Hematopoietic multipotent progenitor cell treated with erythropoietin and hydrocortisone succinate and interleukin-3 and kit ligand, for 6 days (in vitro differentiated cells): ENCODE data around the gene LAMB3.
A peak's percentile ranks its signal among the peaks of the same experiment; 100 is the strongest.

Source experiments
- DNase-seq: peaks from one replicate; pipeline ENCODE4 v3.0.0-alpha.2; 2015

The LAMB3 gene

DNA sequence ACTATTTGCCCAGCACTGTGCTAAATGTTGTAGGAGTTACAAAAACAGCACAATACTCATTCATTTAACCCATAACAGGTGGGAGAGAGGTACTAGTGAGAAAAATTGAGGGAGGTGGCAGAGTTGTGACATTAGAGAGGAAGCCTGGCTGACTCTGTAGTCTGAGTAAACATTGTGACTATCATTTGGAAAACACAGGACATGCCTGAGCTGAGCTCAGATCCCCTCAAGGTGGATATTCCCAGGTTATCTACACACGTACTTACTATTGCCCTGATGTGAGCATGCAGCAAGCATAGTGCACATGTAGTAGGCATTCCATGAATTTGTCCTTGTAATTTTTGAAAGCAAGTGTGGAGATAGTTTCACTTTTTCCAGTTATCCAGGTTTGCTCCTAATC, 57.8 kb downstream of the LAMB3 start:
- no peak for DNase-seq

DNA sequence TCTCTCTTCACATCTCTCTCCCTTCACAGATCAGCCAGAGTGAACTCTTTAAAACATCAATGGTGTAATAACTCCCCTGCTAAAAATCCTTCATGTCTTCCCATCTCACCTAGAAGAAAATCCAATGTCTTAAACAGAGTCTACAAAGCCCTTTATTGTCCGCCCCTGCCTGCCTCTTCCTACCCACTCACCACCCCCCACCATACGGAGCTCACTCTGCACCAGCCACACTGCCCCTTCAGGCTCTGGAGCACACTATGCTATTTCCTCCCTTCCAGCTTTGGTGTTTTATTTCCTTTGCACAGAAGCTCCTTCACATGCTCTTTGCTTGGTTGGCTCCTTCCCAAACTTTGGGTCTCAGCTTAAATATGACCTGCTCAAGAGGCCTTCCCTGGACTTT, 58.5 kb downstream of the LAMB3 start:
- peak; percentile 7 for DNase-seq

DNA sequence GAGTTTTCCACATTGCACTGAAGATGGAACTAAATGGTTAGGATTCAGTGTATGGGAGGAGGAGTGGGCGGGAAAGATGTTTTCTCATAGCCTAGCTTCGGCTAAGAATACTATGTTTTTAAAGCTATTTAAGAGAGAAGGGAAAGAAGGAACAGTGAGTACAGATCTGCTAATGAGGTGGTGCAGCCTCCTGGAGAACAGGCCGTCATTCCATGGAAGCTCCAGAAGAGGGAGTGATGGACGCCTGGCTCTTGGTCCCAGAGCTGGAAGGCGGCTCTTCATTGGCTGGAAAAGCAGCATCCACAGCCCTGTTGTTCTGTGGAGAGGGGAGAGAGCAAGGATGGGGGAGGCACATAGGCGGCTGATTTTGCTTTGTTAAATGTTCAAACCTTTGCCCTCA, 61.8 kb downstream of the LAMB3 start:
- DNase-seq = peak; percentile 26

DNA sequence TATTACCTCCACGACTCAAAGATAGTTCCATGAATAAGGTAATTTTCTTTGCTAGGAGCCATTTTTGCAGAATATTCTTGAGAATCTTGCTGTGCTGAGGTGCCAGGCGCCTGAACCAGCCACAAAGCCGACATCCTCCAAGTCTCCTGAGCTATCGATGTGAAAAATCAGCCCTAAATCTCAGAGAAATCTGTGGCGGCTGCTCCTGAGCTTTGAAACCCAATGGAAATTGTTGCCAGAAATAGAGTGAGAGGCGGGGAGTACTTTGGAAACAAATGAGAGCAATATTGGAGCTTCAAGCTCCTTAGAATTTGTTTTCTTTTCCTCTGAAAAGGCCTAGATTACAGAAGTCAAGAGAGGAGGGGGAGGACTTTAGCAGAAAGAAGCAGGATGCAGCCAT, 62.4 kb downstream of the LAMB3 start:
- no peak for DNase-seq

DNA sequence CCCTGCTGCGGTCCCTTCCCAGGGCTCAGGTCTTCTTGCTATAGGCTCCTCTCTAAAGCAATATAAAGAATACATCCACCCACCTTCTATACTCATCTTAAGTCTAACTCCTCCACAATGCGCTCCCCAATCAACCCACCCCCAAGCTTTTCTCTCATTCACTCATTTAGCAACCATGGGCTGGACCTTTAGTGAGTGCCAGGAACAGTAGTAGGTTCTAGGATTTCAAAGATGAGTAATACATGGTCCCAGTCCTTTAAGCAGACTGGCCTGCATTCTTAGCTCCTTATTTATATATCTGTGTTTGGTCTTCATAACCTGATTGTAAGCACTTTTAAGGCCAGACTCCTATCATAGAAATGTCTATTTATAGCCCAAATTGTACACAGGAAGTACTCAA, 62.8 kb downstream of the LAMB3 start:
- no peak for DNase-seq

DNA sequence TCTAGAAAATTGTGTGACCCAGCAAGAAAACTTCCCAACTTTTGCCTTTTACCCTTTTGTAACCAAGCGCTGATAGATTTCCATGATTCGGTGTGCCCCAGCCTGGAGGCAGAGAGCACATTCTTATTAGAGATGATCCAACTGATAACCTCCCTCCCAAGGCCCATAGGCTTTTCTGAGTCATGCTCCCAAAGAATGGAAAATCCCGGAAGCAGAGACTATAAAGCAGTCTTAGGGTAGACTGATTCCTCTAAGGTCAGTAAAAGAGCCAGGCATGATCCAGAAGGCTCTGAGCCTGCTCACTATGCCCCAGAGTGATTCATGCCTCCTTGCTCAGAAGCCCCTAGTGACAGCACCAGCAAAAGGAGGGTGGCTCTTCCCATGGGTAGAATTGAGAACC, 64.4 kb downstream of the LAMB3 start:
- no peak for DNase-seq

DNA sequence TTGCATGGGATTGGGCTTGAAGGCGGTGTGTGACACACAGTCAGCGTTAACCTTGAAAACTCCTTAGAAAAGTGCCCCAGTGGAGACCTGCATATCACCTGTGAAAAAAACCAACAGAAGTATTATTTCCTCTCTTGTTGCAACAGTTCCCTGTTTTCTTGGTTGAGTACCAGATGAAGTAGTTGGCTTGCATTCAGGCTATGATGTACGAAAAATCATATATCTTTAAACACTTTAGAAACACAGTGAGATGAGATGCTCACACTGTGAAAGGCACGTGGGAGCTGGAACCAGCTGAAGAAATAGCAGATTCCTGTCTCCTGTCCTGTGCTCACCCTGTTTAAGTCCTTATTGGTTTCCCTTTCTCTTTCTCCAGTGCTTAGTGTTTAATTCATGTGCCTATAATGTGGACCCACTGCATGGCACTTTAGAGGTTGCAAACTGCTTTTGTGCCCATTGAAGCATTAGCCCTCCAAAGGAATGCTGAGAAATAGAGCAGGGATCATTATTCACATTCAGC, 65.9 kb downstream of the LAMB3 start:
- DNase-seq = no peak

DNA sequence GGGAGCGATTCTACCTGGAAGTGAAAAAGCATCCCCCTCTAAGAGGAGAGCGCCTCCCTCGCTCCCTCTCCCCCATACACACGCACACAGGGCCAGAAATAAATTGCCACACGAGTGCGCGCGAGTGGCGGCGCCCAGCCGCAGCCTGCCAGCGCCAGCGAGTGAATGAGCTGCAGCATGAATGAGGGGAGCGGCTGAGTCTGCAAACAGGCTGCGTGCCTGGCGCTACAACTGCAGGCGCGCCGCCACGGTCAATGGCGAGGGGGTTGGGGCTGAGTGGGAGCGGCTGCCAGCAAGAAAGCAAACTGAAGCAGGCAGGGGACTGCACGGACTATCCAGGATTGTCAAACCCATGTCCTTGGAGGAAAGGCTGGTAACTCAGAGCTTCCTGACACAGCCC, 66.6 kb downstream of the LAMB3 start:
- DNase-seq = peak; percentile 27

DNA sequence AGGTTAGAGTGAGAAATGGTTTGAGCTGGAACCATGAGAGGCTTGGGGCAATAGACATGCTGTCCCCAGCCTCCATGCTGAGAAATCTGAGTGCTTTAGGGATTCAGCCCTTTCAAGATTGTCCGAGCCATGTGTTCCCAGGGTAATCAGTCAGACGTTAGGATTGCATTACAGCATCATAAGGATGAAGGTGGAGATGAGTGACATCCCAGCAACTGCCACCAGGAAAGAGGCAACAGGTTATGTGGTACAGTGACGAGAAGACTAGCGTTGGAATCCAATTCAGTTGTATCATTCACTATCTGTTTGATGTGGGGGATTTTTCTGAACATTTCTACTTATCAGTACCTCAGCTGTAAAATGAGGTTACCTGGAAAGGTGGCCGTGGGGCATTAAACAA, 67.0 kb downstream of the LAMB3 start:
- no peak for DNase-seq

DNA sequence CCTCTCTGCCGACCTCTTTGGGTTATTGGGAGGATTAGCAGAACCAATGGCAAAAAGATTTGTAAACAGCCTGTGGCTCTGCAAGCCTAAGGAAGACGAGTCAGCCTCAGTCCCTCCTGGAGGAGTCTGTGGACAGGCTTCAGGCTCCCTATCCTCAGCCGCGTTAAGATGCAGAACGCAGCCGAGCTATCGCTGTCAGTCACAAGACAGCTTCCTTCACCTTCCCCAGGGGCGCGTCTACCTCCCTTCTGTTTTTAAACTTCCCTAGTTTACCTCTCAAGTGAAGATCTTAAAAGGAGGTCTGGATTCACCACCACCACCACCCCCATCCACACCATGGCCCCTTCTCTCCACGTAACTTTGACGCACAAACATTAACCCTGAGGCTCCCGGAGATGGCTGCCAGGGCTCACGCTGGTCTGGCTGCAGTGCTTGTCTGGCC, 68.0 kb downstream of the LAMB3 start:
- DNase-seq = no peak

DNA sequence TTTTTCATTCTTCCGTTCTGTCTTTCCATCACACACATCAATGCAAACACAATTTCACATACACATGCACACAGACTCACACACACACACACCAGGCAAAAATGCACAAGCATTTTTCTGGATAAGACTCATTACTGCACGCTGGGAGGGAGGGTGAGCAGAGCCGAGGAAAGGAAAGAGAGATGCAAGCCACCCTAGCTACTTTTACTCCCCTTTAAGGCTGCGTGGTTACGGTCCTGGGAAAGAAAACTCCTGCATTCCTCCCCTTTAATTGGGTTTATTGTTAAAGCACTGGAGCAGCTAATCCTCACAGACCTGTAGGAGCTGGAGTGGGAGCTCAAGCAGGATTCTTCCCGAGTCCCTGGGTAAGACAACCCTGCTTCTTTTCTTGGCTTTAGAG, 68.8 kb downstream of the LAMB3 start, which contains the start of gene CAMK1G:
Gene CAMK1G, plus strand, starts transcription at position 307 of the 400 bp plus-strand sequence. CDS start 11,270 bp downstream, outside the sequence.
- DNase-seq = no peak

DNA sequence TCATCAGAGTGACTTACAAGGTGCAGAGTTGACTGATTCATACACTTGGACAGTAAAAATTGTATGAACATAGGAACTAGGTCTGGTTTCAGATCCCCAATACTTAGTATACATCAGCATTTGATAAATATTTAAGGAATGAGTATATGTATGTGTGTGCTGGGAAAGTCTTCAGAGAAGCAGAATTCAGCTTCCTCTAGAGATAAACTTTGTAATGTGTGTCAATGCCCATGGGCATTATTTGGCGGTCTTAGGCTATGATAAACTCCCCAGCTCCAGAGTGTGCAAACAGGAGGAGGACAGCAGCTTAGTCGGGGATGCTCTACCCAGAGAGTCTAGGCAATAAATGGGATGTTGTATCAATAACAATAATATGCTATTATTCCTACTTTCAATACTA, 71.6 kb downstream of the LAMB3 start:
- DNase-seq = no peak

DNA sequence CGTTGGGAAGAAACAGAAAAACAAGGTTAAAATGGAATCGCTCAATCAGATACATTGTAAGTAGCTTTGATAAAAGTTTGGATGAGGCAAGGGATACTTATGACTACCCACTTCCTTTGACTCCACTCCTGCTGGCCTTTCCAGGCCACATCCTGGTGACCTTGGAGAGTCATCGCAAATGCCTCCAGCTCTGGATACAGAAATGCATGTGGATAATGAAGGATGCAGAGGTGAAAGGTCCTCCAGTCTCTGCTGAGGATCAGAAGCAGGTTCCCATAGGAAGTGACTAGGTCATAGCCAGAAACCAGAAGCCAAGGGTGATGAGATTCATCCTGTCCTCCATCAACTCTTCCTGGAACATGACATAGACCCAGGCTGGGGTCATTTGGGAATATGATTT, 74.9 kb downstream of the LAMB3 start:
- no peak for DNase-seq

DNA sequence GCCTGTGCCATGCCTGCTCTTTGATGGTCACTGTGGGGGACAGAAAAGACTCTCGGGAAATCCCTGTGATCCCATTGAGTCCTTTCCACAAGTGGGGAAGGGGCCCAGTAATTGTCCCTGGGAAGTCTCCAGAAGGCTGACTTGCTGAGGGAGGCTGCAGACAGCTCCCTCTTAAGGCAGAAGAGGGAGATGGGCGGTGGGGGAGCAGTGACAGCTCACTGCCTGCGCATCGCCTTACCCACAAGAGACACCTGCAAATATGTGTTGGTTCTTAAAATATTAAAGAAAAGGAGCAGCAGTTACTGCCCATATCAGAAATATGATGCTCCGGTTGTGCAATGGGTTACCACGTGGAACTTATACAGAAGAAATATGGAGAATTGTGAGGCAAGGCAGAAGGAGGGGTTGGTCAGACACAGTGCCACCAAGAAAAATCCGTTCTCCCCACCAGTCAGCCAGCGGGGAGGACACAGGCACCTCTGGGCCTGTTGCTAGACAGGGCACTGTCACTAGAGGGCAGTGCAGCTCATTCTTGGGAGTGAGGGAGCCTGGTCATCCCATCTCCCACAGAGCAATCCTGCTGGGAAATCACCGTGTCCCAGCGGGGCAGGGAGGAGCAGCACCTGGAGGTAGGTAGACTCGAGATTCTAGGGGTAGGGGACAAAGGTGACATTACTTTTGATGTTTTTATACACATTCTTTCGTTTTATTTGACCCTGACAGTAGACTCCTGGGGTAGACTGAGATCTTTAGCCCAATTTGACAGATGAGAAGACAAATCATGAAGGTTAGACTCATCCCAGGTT, 75.6 kb downstream of the LAMB3 start:
- peak; percentile 78 for DNase-seq

DNA sequence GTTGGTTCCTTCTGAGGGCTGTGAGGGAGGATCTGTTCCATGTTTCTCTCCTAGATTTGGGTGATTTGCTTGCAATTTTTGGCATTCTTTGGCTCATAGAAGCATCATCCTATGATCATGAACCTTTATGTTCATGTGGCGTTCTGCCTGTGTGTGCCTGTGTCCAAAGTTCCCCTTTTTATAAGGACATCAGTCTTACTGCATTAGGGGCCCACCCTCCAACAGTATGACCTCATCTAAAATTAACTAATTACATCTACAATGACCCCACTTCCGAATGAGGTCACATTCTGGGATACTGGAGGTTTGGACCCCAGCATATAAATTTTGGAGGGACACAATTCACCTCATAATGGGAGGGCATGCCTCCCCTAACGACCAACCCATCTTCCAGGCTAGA, 81.5 kb downstream of the LAMB3 start:
- no peak for DNase-seq

DNA sequence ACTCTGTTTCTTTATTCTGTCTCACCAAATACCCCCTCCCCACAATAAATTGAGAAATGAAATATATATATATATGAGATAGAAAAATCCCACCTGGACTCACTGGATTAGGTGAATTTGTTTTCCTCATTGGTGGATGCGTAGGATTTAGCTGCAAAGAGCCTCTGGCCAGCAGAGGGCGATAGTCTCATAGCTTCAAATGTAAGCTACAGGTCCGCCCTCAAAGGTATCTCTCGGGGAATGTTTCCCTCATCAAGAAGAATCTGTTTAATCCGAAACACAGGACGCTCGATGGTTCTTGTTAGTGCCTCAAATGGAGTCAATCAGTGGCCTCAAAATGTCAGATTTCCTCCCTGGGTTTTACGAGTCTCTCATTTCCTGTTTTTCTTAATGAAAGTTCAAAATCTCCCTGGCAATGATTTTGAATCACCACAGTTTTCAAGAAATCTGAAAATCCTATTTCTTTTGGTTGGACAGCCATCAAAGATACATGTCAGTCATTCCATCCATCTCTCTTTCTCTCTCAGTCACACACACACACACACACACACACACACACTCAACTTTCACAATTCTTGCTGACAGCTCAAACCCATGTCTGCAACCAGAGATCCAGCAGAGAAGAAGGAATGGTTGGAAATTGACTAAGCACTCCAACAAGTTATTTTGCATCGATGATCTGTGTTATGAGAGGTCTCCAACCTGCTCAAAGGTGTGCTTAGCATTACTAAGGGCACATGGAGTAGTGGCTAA, 82.6 kb downstream of the LAMB3 start:
- peak; percentile 87 for DNase-seq

DNA sequence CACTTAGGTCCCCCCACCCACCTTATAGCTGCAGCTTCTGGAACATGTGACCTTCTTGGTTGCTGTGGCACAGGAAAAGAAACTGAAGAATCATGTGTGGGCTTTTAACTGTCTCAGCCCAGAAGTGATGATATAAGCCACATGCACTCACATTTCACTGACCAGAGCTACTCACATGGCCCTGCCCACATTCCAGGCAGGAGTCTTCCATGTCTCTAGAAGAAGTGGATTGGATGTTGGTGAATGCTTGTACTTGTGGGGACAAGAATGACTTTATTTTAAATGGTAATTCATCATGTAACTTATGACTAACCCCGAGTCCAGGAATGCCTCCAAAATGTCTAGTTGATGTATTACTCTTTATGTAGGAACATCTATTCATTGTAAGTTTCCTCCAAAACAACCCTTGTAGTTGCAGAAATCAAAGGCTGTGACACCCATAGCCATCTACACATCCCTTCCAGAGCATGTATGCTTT, 84.5 kb downstream of the LAMB3 start:
- DNase-seq = no peak

DNA sequence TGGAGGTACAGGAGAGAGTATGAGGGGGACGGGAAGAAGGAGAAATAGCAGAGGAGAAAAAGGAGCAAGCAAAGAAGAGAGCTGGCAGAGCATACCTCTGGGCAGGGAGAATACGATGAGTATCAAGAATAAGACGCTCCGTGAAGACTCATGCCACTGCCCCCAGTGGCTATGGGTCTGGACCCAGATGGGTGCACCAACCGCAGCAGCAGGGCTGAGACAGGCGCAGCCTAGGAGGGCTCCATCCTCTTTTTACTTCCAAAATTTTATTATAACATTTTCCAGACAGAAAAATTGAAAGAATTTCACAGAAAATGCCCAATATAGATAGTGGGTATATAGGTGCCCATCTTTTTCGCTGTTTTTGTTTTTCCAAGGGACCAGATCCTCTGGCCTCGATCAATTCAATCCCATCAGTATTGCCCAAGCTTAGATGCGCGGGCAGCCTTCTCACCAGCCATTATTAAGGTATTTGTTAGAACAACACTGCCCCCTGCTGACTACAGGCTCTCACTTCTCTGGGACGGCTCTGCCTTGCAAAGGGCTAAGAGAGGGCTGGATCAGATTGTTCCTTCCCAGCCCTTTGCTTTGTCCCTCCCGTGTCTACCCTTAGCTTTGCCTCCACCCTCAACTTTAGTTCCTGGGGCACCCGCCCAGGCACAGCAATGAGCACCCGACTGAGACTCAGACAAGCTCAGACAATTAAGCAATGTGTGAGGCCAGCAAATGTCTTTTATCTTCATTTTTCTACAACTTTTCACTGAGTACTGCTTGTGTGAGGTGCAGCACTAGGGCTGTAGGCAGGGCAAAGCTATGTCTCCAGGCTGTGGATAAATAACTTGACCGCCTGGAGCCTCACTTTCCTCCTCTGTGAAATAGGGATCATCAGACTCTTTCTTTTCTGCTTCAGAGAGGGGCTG, 86.2 kb downstream of the LAMB3 start:
- peak; percentile 95 for DNase-seq
